GM23248 (cell line): Measurements from ENCODE around the gene TACSTD2. TPM values are rescaled to one million over a fixed set of nuclear protein-coding genes. Genes with fewer than 3 reads are reported as not detected.
"Not testable (repeated sequence)": the region's sequence is repeated elsewhere in the genome, so short reads cannot be mapped to it uniquely, and the experiment has no call there.

Experiments used
- DNase-seq: peaks from one replicate; pipeline ENCODE4 v3.0.0-alpha.2; 2015
- H2AFZ ChIP-seq: fragments of 200-600 bp; sonication (generic); 2 replicates; pipeline ENCODE4 v1.6.1; 2016; ENCODE audit warnings: antibody characterized with exemption
- H3F3A ChIP-seq: fragments of 200-600 bp; sonication (generic); 2 replicates; pipeline ENCODE4 v1.6.1; 2016; ENCODE audit warnings: mild to moderate bottlenecking, antibody characterized with exemption, mixed run types; ENCODE audit not compliant: insufficient read depth
- H3K27ac ChIP-seq: fragments of 200-600 bp; sonication (generic); 2 replicates; pipeline ENCODE4 v1.5.1; 2016; ENCODE audit warnings: mild to moderate bottlenecking
- H3K27me3 ChIP-seq: fragments of 200-600 bp; sonication (generic); replicated peaks from 2 replicates; pipeline ENCODE4 v1.6.1; 2016; ENCODE audit warnings: mild to moderate bottlenecking; ENCODE audit not compliant: insufficient read depth
- H3K36me3 ChIP-seq: fragments of 200-600 bp; sonication (generic); 2 replicates; pipeline ENCODE4 v1.6.1; 2016; ENCODE audit warnings: low read depth, mild to moderate bottlenecking
- H3K4me1 ChIP-seq: fragments of 200-600 bp; sonication (generic); 2 replicates; pipeline ENCODE4 v1.6.1; 2016; ENCODE audit warnings: mild to moderate bottlenecking; ENCODE audit not compliant: insufficient read depth
- H3K4me2 ChIP-seq: fragments of 200-600 bp; sonication (generic); one replicate; pipeline ENCODE4 v1.6.1; 2016; ENCODE audit warnings: mild to moderate bottlenecking; ENCODE audit not compliant: unreplicated experiment
- H3K4me3 ChIP-seq: fragments of 200-600 bp; sonication (generic); 2 replicates; pipeline ENCODE4 v1.5.1; 2016; ENCODE audit warnings: mild to moderate bottlenecking
- H3K79me2 ChIP-seq: fragments of 200-600 bp; sonication (generic); 2 replicates; pipeline ENCODE4 v1.6.1; 2016; ENCODE audit warnings: mild to moderate bottlenecking; ENCODE audit not compliant: insufficient read depth
- H3K9ac ChIP-seq: fragments of 200-600 bp; sonication (generic); 2 replicates; pipeline ENCODE4 v1.6.1; 2016; ENCODE audit warnings: mild to moderate bottlenecking
- H3K9me2 ChIP-seq: fragments of 200-600 bp; sonication (generic); 2 replicates; pipeline ENCODE4 v1.6.1; 2016; ENCODE audit warnings: mixed run types, mild to moderate bottlenecking, moderate library complexity; ENCODE audit not compliant: insufficient read depth
- H3K9me3 ChIP-seq: fragments of 200-600 bp; sonication (generic); one replicate; pipeline ENCODE4 v1.6.1; 2017; ENCODE audit warnings: low read depth
- H4K20me1 ChIP-seq: fragments of 200-600 bp; sonication (generic); 2 replicates; pipeline ENCODE4 v1.6.0; 2016; ENCODE audit not compliant: insufficient read depth
- EZH2 ChIP-seq: fragments of 200-600 bp; sonication (generic); IDR thresholded peaks from 2 replicates; pipeline ENCODE4 v1.6.1; 2018; ENCODE audit warnings: antibody characterized with exemption, mild to moderate bottlenecking; ENCODE audit not compliant: insufficient read depth, poor library complexity, severe bottlenecking
- EZH2phosphoT487 ChIP-seq: fragments of 200-600 bp; sonication (generic); IDR thresholded peaks from 2 replicates; pipeline ENCODE4 v1.6.1; 2018; ENCODE audit warnings: antibody characterized with exemption, moderate library complexity, mild to moderate bottlenecking, low read depth; ENCODE audit not compliant: insufficient read depth
- WGBS, 2 experiments: methylation state at CpG; one replicate each; pipeline ENCODE4 v1.1.6; 2015 to 2017; ENCODE audit warnings: low lambda C conversion rate in 2 of 2, low coverage in 1 of 2; ENCODE audit errors: missing lambda C conversion rate in 2 of 2; 5-methylcytosine and 5-hydroxymethylcytosine counted together
- in situ Hi-C: fragments of 300-500 bp; cut with MboI; formaldehyde crosslinking; loops from 2 replicates; pipeline ENCODE4 v1.15.0; 2020
- polyA plus RNA-seq: library from polyadenylated mRNA; unstranded; fragments of >200 nt; fragmentation: Nextera tagmentation; extraction: Ambion mirVana; gene quantifications from 2 replicates; pipeline ENCODE4 v1.2.1, GENCODE V29; 2016
- total RNA-seq: library from RNA; depleted of rRNA; stranded (reverse); fragments of >200 nt; shearing (Covaris generic); gene quantifications from 2 replicates; pipeline ENCODE4 v1.2.3, GENCODE V29; 2014; rRNA removed

The TACSTD2 gene, protein sequence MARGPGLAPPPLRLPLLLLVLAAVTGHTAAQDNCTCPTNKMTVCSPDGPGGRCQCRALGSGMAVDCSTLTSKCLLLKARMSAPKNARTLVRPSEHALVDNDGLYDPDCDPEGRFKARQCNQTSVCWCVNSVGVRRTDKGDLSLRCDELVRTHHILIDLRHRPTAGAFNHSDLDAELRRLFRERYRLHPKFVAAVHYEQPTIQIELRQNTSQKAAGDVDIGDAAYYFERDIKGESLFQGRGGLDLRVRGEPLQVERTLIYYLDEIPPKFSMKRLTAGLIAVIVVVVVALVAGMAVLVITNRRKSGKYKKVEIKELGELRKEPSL
- total RNA-seq: 1.5 and 1.6 TPM in 2 replicates
- polyA plus RNA-seq: 1.6 and 1.8 TPM in 2 replicates

DNA sequence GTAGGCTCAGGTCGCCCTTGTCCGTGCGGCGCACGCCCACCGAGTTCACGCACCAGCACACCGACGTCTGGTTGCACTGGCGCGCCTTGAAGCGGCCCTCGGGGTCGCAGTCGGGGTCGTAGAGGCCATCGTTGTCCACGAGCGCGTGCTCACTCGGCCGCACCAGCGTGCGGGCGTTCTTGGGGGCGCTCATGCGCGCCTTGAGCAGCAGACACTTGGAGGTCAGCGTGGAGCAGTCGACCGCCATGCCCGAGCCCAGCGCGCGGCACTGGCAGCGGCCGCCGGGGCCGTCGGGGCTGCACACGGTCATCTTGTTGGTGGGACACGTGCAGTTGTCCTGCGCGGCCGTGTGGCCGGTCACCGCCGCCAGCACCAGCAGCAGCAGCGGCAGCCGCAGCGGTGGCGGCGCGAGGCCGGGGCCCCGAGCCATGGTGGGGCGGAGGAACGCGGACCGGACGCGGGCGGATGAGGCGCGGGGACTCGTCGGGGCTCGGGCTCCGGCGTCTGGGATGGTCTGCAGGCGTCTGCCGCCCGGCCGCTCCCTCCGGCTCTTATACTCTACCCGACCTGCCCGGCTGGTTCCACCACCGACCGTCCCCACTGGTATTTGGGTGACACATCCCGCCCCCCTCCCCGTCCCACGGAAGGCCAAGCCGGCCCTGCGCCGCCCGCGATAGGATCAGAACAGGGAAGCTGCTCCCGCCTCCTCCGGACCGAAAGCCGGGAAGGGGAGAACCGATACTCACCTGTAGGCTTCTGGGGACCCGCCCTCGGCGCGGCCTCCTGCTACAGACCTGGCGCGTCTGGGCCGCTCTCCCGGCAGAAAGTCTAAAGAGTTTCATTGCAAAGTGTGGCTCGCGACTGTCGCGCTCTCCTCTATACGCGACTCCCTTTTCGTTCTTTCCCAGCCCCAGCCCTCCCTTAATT lies at the start of gene TACSTD2:
TSS of gene TACSTD2 (minus strand) at position 526 of the 927 bp plus-strand sequence. CDS start at position 430, 96 bp downstream.
- 5 to 8% methylated on average over 58 to 69 of the region's 107 CpGs for WGBS, 2 experiments

DNA sequence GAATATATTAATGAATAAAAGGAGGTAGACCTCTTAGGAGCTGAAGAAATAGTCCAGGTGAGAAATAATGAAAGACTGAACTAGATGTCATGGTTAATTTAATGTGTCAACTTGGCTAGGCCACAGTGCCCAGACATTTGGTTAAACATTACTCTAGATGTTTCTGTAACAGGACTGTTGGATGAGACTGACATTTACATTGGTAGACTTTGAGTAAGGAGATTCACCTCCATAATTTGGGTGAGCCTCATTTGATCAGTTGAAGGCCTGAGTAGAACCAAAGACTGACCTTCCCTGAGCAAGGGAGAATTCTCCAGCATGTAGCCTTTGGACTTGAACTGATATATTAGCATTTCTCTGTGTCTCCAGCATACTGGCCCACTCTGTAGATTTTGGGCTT lies 49.2 kb upstream of the TACSTD2 start:
- no peaks in the 10 kb centered on the region for H3K27me3 ChIP-seq
- DNase-seq: no peak
- H3K9me2 ChIP-seq: no peaks in the 10 kb centered on the region
- H3K4me1 ChIP-seq: peaks cover 14% of the 10 kb centered on the region
- no peak overlapping the region for H3K4me2 ChIP-seq
- H3K27ac ChIP-seq: no peak overlapping the region
- TF ChIP-seq EZH2phosphoT487 (no peak), EZH2 (no peak)
- no peaks in the 10 kb centered on the region for H3K9me3 ChIP-seq
- no peak overlapping the region for H3K9ac ChIP-seq
- 0 out of 2 replicates have a peak, but pooled peaks cover 12% of the 10 kb centered on the region for H3F3A ChIP-seq
- no peaks in the 10 kb centered on the region for H3K79me2 ChIP-seq
- in situ Hi-C loops: no loop called here
- H3K4me3 ChIP-seq: no peak overlapping the region
- no peaks in the 10 kb centered on the region for H4K20me1 ChIP-seq
- H2AFZ ChIP-seq: no peak overlapping the region
- H3K36me3 ChIP-seq: no peaks in the 10 kb centered on the region

More for the DNA sequence above, at the start of gene TACSTD2:
- Histone ChIP-seq H3K36me3 (no peaks in the 10 kb centered on the region), H3K4me3 (peak within 1 kb of the TSS; percentile 53), H3K27me3 (no peaks in the 10 kb centered on the region), H2AFZ (peak within 1 kb of the TSS; percentile 75), H3F3A (peaks cover 11% of the 10 kb centered on the region; the same call in 1 of the 2 replicates), H3K9ac (peak within 1 kb of the TSS; percentile 19), H4K20me1 (no peaks in the 10 kb centered on the region), H3K9me2 (no peaks in the 10 kb centered on the region), H3K9me3 (no peaks in the 10 kb centered on the region), H3K4me1 (no peaks in the 10 kb centered on the region), H3K4me2 (peak within 1 kb of the TSS; percentile 59), H3K79me2 (no peaks in the 10 kb centered on the region), H3K27ac (peak within 1 kb of the TSS; percentile 8; the same call in 1 of the 2 replicates)
- no peak for TF ChIP-seq EZH2phosphoT487
- no peak for TF ChIP-seq EZH2
- DNase-seq: peak; percentile 47
- in situ Hi-C loops: no loop called here

DNA sequence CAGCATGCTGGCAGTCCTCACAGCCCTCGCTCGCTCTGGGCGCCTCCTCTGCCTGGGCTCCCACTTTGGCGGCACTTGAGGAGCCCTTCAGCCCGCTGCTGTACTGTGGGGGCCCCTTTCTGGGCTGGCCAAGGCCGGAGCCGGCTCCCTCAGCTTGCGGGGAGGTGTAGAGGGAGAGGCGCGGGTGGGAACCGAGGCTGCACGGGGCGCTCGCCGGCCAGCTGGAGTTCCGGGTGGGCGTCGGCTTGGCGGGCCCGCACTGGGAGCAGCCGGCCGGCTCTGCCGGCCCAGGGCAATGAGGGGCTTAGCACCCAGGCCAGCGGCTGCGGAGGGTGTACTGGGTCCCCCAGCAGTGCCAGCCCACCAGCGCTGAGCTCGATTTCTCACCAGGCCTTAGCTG lies 46.2 kb upstream of the TACSTD2 start:
- H3K4me2 ChIP-seq, in situ Hi-C loops, H3K36me3 ChIP-seq, H3K79me2 ChIP-seq, H3K27ac ChIP-seq, H3K9ac ChIP-seq, H2AFZ ChIP-seq, H3K9me2 ChIP-seq, H4K20me1 ChIP-seq, DNase-seq, H3K27me3 ChIP-seq, H3K4me3 ChIP-seq, H3K9me3 ChIP-seq: not testable (repeated sequence)
- peaks cover 11% of the 10 kb centered on the region for H3K4me1 ChIP-seq
- 0 out of 2 replicates have a peak, but pooled peaks cover 10% of the 10 kb centered on the region for H3F3A ChIP-seq
- WGBS, 2 experiments: 95 to 99% methylated on average over 12 to 25 of the region's 27 CpGs

DNA sequence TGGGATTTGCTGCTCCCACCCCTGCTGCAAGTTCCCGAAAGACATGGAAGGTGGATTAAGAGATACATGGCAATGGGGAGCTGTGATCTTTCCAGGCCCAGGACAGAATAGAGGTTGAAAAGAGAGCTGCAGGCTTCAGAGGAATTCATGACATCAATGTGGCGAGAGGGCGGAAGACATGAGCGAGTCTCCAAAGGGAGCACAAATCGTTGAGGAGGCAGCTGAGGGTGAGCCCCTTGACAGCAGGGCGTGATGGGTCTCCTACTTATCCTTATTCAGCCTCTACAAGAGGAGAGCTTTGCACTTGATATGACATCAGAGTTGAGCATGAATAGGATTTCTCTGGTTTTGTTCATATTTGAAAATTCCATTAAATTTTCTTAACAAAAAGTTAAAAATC lies 45.5 kb upstream of the TACSTD2 start:
- H3K36me3 ChIP-seq: no peaks in the 10 kb centered on the region
- no peaks in the 10 kb centered on the region for H3K79me2 ChIP-seq
- in situ Hi-C loops: no loop called here
- H3K4me1 ChIP-seq: peaks cover 16% of the 10 kb centered on the region
- WGBS, 2 experiments: 95% methylated on average over 6 of the region's 6 CpGs
- no peaks in the 10 kb centered on the region for H3K27me3 ChIP-seq
- no peak overlapping the region for H3K4me3 ChIP-seq
- H3K9me3 ChIP-seq: no peaks in the 10 kb centered on the region
- H3F3A ChIP-seq: peaks cover 14% of the 10 kb centered on the region; the same call in 1 of the 2 replicates
- TF ChIP-seq EZH2 (no peak), EZH2phosphoT487 (no peak)
- no peak overlapping the region for H3K27ac ChIP-seq
- H2AFZ ChIP-seq: no peak overlapping the region
- no peak overlapping the region for H3K9ac ChIP-seq
- no peaks in the 10 kb centered on the region for H4K20me1 ChIP-seq
- no peak overlapping the region for H3K4me2 ChIP-seq
- DNase-seq: no peak
- H3K9me2 ChIP-seq: no peaks in the 10 kb centered on the region
